Osteocyte (in vitro differentiated cells): ENCODE data around the gene ADIPOQ. TPM values are rescaled to one million over a fixed set of nuclear protein-coding genes. Genes with fewer than 3 reads are reported as not detected.
"Not testable (repeated sequence)": the region's sequence is repeated elsewhere in the genome, so short reads cannot be mapped to it uniquely, and the experiment has no call there.

Experiments
- DNase-seq: peaks from one replicate; pipeline ENCODE4 v3.0.0; 2021; ENCODE audit warnings: mixed read lengths; ENCODE audit not compliant: unreplicated experiment; ENCODE audit errors: extremely low spot score
- H3K27ac Mint-ChIP-seq: one replicate; pipeline ENCODE4 v1.8.0; 2021; ENCODE audit warnings: mild to moderate bottlenecking, mixed read lengths; ENCODE audit not compliant: unreplicated experiment
- H3K27me3 Mint-ChIP-seq: one replicate; pipeline ENCODE4 v1.8.0; 2021; ENCODE audit warnings: mixed read lengths; ENCODE audit not compliant: unreplicated experiment
- H3K36me3 Mint-ChIP-seq: one replicate; pipeline ENCODE4 v1.8.0; 2021; ENCODE audit warnings: mixed read lengths; ENCODE audit not compliant: unreplicated experiment
- H3K4me1 Mint-ChIP-seq: one replicate; pipeline ENCODE4 v1.8.0; 2021; ENCODE audit warnings: mixed read lengths; ENCODE audit not compliant: unreplicated experiment
- H3K4me3 Mint-ChIP-seq: one replicate; pipeline ENCODE4 v1.8.0; 2021; ENCODE audit warnings: mild to moderate bottlenecking, moderate library complexity, mixed read lengths; ENCODE audit not compliant: unreplicated experiment
- H3K9me3 Mint-ChIP-seq: one replicate; pipeline ENCODE4 v1.8.0; 2021; ENCODE audit warnings: mixed read lengths; ENCODE audit not compliant: unreplicated experiment
- CTCF ChIP-seq: fragments of 200-600 bp; sonication (generic); IDR thresholded peaks from 2 replicates; pipeline ENCODE4 v1.5.0; 2021; ENCODE audit warnings: antibody characterized with exemption, mild to moderate bottlenecking, moderate library complexity
- total RNA-seq: library from RNA; stranded (reverse); gene quantifications from 2 replicates; pipeline ENCODE4 v1.2.1, GENCODE V29; 2021

Gene ADIPOQ
- total RNA-seq, 1 donor from 2014 or later: not detected

- no peaks in the 10 kb centered on the region for H3K9me3 Mint-ChIP-seq
- H3K36me3 Mint-ChIP-seq: peaks cover 1% of the 10 kb centered on the region
- peaks cover 3% of the 10 kb centered on the region for H3K4me1 Mint-ChIP-seq
- no peak for DNase-seq
- TF ChIP-seq CTCF: no peak
- H3K27me3 Mint-ChIP-seq: peaks cover 12% of the 10 kb centered on the region
- H3K27ac Mint-ChIP-seq: no peak overlapping the region
- H3K4me3 Mint-ChIP-seq: no peak overlapping the region
These were observed 15.2 kb downstream of the ADIPOQ start for GRCh38 chr3:186857743-186858142.

- not testable (repeated sequence) for H3K27ac Mint-ChIP-seq, H3K9me3 Mint-ChIP-seq, H3K27me3 Mint-ChIP-seq, H3K36me3 Mint-ChIP-seq, H3K4me1 Mint-ChIP-seq, DNase-seq, H3K4me3 Mint-ChIP-seq
These were observed 22.8 kb downstream of the ADIPOQ start for GRCh38 chr3:186865215-186865853.

GRCh38 chr3:186866095-186866494 lies 23.6 kb downstream of the ADIPOQ start:
- H3K4me1 Mint-ChIP-seq, H3K9me3 Mint-ChIP-seq, H3K36me3 Mint-ChIP-seq, H3K27me3 Mint-ChIP-seq, DNase-seq, H3K27ac Mint-ChIP-seq, H3K4me3 Mint-ChIP-seq: not testable (repeated sequence)

- no peak for TF ChIP-seq CTCF
- H3K27ac Mint-ChIP-seq: no peak overlapping the region
- no peaks in the 10 kb centered on the region for H3K4me1 Mint-ChIP-seq
- DNase-seq: no peak
- no peaks in the 10 kb centered on the region for H3K36me3 Mint-ChIP-seq
- H3K9me3 Mint-ChIP-seq: no peaks in the 10 kb centered on the region
- H3K4me3 Mint-ChIP-seq: no peak overlapping the region
- peaks cover 13% of the 10 kb centered on the region for H3K27me3 Mint-ChIP-seq
These were observed 27.0 kb downstream of the ADIPOQ start for GRCh38 chr3:186869253-186870100.

GRCh38 chr3:186870421-186871201 lies 28.1 kb downstream of the ADIPOQ start:
- Mint-ChIP-seq H3K27me3 (peaks cover 13% of the 10 kb centered on the region), H3K4me1 (no peaks in the 10 kb centered on the region), H3K36me3 (no peaks in the 10 kb centered on the region), H3K4me3 (no peak overlapping the region), H3K27ac (no peak overlapping the region), H3K9me3 (no peaks in the 10 kb centered on the region)
- no peak for TF ChIP-seq CTCF
- DNase-seq: no peak
